SK-N-MC (cell line): Measurements from ENCODE around the gene PRPF19.

Experiments
- EZH2 ChIP-seq: fragments of 200-600 bp; sonication (generic); IDR thresholded peaks from one replicate; pipeline ENCODE4 v1.6.1; 2017; ENCODE audit warnings: antibody characterized with exemption
- POLR2AphosphoS5 ChIP-seq: IDR thresholded peaks from 2 replicates; pipeline ENCODE4 v1.6.1; 2012; ENCODE audit warnings: mild to moderate bottlenecking, low read depth, low read length, borderline replicate concordance

DNA sequence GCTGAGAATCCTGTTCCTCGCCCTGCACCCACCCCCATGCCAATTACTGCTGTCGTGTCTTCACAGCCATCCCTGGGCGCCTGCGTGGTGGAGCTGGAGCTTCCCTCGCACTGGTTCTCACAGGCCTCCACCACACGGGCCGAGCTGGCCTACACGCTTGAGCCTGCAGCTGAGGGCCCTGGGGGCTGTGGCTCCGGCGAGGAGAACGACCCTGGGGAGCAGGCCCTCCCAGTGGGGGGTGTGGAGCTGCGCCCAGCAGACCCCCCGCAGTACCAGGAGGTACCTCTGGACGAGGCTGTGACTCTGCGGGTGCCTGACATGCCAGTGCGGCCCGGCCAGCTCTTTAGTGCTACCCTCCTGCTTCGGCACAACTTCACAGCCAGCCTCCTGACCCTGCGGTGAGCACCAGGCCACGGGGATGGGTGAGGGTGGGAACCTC, 22.2 kb upstream of the PRPF19 start:
- TF ChIP-seq POLR2AphosphoS5 (no peak), EZH2 (no peak)
